Measurements from ENCODE around the gene RAB28. TPM values are rescaled to one million over a fixed set of nuclear protein-coding genes. Genes with fewer than 3 reads are reported as not detected.

RAB28 gene
- total and polyA plus RNA-seq, 4 donors: 14.7 to 20.6 (median 18.1) TPM

DNA sequence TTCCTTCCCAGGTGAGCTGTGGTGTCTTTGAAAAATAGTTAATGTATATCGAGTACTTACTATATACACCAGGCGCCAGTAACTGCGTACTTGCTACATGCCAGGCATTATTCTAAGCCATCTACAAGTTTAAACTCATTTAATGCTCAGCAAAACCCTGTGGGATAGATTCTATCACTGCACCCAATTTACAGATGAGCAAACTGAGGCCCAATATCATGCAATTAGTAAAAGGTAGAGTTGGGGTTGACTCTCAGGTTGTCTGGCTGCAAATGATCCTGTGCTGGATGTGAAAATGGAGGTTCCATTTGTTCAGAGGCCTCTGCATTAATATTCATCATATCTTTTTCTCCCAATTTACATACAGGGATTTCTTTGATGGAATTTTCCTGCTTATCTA lies 42.5 kb upstream of the RAB28 start:
- intact Hi-C loops (cut with DNase I): no loop called here
- DNase-seq (no peak), ATAC-seq (ENCODE audit: low FRiP score) (no peak)
- Histone ChIP-seq H3K27ac (ENCODE audit: low read depth in 1 of 2, low read length in 2 of 2) (no peak overlapping the region), H3K4me3 (ENCODE audit: low read length in 2 of 2) (no peak overlapping the region), H3K27me3 (ENCODE audit: control insufficient read depth in 1 of 2, insufficient read depth in 2 of 2, low read length in 1 of 2) (peaks cover 0 to 7% of the 10 kb centered on the region in 2 donors), H3K4me1 (ENCODE audit: control insufficient read depth in 1 of 2, insufficient read depth in 2 of 2, low read length in 2 of 2) (no peaks in the 10 kb centered on the region), H3K36me3 (ENCODE audit: control insufficient read depth in 1 of 2, insufficient read depth in 2 of 2, low read length in 1 of 2) (no peaks in the 10 kb centered on the region), H3K9me3 (ENCODE audit: control insufficient read depth, low read length) (peaks cover 15% of the 10 kb centered on the region)
- 65 to 72% methylated on average over 3 of the region's 3 CpGs for WGBS, 2 donors

DNA sequence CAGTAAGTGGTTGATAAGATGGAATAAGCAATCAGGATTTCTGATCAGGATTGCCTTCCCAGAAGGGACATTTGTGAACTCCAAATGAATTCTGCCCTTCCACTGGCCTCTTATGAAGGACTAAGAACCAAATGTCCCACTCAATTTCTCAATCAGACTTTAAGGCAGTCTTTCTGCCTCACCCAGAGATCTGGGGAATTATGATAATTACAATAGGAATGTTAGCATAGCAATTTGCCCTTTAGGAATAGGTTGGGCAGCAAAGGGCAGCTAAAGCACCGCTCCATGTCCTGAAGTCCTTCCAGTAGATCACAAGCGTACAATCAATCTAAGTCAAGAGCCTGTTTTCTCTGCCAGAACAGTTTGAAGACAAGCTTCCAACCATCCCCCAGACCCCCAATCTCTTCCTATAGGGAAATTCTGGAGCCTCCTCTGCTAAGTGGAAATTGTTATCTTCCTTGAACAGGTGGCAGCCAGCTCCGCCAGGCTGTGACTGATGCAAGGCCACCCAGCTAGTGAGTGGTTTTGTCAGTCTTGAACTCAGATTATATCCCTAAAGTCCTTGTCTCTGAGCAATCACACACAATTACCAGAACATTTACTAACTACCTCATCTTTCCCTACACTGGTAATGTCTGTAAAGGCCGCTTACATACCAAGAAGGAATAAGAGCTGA lies 41.6 kb upstream of the RAB28 start:
- DNase-seq (no peak), ATAC-seq (ENCODE audit: low FRiP score) (no peak)
- WGBS, 2 donors: 74 to 79% methylated on average over 4 of the region's 4 CpGs
- H3K9me3 ChIP-seq (ENCODE audit: control insufficient read depth, low read length): peaks cover 15% of the 10 kb centered on the region
- intact Hi-C loops (cut with DNase I): no loop called here
- no peak overlapping the region for H3K4me3 ChIP-seq (ENCODE audit: low read length in 2 of 2)
- H3K36me3 ChIP-seq (ENCODE audit: control insufficient read depth in 1 of 2, insufficient read depth in 2 of 2, low read length in 1 of 2): no peaks in the 10 kb centered on the region
- H3K27ac ChIP-seq (ENCODE audit: low read depth in 1 of 2, low read length in 2 of 2): no peak overlapping the region
- no peaks in the 10 kb centered on the region for H3K4me1 ChIP-seq (ENCODE audit: control insufficient read depth in 1 of 2, insufficient read depth in 2 of 2, low read length in 2 of 2)
- peaks cover 0 to 7% of the 10 kb centered on the region in 2 donors for H3K27me3 ChIP-seq (ENCODE audit: control insufficient read depth in 1 of 2, insufficient read depth in 2 of 2, low read length in 1 of 2)

DNA sequence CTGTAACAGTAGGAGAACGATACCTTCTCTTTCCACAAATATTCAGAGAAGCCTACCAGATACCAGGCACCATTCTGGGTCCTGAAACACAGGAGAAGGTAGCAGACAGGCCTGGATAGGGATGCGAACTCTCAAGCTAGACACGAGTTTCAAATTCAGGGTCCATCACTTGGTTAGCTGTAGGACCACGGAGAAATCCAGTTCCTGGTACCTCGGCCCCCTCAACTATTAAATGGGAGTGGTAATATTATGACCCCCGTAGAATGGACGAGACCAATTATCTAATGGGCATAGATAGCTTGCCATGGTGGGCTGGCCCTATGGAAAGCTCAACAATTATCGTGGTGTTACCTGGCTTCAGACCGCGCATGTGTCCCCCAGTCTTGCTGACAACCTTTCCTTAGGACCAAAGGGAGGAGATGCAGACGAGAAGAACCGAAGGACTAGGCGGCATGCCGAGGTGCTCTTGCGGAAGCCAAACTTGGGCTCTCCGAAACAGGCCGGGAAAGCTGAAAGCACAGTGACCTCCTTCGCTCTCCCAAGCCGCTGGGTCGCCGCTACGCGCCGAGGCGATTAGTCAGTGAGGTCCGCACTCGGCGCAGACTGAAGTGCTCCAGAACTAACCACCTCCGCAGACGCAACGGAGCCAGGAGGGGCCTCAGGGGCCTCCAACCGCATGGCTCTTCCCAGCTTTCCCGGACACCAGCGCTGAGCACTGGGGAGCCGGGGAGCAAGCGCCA lies 40.5 kb upstream of the RAB28 start:
- Histone ChIP-seq H3K9me3 (ENCODE audit: control insufficient read depth, low read length) (peaks cover 15% of the 10 kb centered on the region), H3K4me1 (ENCODE audit: control insufficient read depth in 1 of 2, insufficient read depth in 2 of 2, low read length in 2 of 2) (no peaks in the 10 kb centered on the region), H3K36me3 (ENCODE audit: control insufficient read depth in 1 of 2, insufficient read depth in 2 of 2, low read length in 1 of 2) (no peaks in the 10 kb centered on the region), H3K4me3 (ENCODE audit: low read length in 2 of 2) (no peak overlapping the region), H3K27me3 (ENCODE audit: control insufficient read depth in 1 of 2, insufficient read depth in 2 of 2, low read length in 1 of 2) (peaks cover 0 to 7% of the 10 kb centered on the region in 2 donors), H3K27ac (ENCODE audit: low read depth in 1 of 2, low read length in 2 of 2) (no peak overlapping the region)
- ATAC-seq (ENCODE audit: low FRiP score) (no peak), DNase-seq (no peak)
- WGBS, 2 donors: 8 to 10% methylated on average over 36 of the region's 36 CpGs
- intact Hi-C loops (cut with DNase I): no loop called here

DNA sequence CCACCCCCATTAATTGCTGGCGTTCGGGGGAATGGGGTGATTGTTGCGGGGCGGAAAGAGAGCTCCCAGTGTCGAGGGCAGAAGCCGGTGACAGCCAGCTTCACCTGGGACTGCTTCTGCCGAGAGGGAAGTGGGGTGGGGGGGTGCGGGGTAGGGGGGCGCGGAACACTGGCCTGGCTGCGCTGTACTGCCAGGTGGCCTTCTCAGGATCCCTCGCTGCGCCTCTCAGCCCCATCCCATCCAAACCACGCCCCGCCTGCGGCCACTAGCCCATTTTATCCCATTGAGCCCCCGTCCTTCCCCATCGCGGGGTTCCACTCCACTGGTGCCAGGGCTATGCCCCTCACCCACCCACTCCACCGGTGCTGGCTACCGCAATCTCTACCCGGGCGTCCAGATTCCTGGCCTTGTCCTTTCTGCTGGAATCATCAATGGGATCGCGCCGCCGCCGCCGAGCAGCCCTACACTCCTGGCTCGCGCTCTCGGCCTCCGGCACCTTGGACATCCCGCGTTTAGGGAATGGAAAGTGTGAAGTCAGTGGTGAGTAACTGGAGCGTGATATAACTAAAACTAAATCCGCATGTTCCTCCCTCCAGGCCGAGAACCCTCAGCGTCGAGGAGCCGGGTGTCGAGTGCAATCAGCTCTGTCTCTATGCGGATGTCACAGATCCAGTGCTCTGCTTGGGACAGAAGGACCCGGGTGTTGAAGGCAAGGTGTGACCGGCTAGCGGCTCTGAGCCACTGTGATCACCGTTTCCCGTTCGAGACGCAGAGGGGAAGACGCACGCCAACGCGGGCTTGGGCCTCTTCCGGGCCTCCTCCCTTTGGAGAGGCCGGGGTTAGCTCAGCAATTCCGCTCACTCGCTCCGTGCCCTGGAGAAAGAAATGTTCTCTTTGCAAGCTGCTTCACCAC lies 39.7 kb upstream of the RAB28 start:
- intact Hi-C loops (cut with DNase I): no loop called here
- peaks cover 15% of the 10 kb centered on the region for H3K9me3 ChIP-seq (ENCODE audit: control insufficient read depth, low read length)
- H3K27me3 ChIP-seq (ENCODE audit: control insufficient read depth in 1 of 2, insufficient read depth in 2 of 2, low read length in 1 of 2): peaks cover 0 to 7% of the 10 kb centered on the region in 2 donors
- no peak overlapping the region for H3K4me3 ChIP-seq (ENCODE audit: low read length in 2 of 2)
- no peak for ATAC-seq (ENCODE audit: low FRiP score)
- H3K4me1 ChIP-seq (ENCODE audit: control insufficient read depth in 1 of 2, insufficient read depth in 2 of 2, low read length in 2 of 2): no peaks in the 10 kb centered on the region
- 9 to 11% methylated on average over 51 to 59 of the region's 59 CpGs for WGBS, 2 donors
- no peak overlapping the region for H3K27ac ChIP-seq (ENCODE audit: low read depth in 1 of 2, low read length in 2 of 2)
- no peak for DNase-seq
- no peaks in the 10 kb centered on the region for H3K36me3 ChIP-seq (ENCODE audit: control insufficient read depth in 1 of 2, insufficient read depth in 2 of 2, low read length in 1 of 2)

DNA sequence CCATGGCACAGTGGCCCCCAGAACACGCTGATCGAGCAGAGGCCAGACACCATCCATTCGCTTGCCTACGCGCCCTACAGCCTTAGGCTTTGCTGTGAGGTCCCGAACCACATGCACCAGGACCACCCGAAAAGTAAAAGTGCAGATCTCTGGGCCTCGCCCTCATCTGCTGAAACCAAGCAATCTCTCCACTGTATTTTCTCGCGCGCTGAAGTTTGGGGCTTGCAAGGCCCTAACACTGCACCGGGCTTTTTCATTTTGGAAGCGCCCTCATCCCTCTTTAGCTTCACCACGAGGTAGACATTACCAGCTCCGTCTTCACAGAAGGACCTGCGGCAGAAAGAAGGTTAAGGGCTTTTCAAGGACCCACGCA lies 39.0 kb upstream of the RAB28 start:
- WGBS, 2 donors: 6 to 9% methylated on average over 17 of the region's 17 CpGs
- intact Hi-C loops (cut with DNase I): no loop called here
- no peak for ATAC-seq (ENCODE audit: low FRiP score)
- DNase-seq: no peak
- H3K9me3 ChIP-seq (ENCODE audit: control insufficient read depth, low read length): peaks cover 15% of the 10 kb centered on the region
- H3K4me3 ChIP-seq (ENCODE audit: low read length in 2 of 2): no peak overlapping the region
- H3K27me3 ChIP-seq (ENCODE audit: control insufficient read depth in 1 of 2, insufficient read depth in 2 of 2, low read length in 1 of 2): peaks cover 0 to 7% of the 10 kb centered on the region in 2 donors
- H3K27ac ChIP-seq (ENCODE audit: low read depth in 1 of 2, low read length in 2 of 2): no peak overlapping the region
- H3K4me1 ChIP-seq (ENCODE audit: control insufficient read depth in 1 of 2, insufficient read depth in 2 of 2, low read length in 2 of 2): no peaks in the 10 kb centered on the region
- H3K36me3 ChIP-seq (ENCODE audit: control insufficient read depth in 1 of 2, insufficient read depth in 2 of 2, low read length in 1 of 2): no peaks in the 10 kb centered on the region

DNA sequence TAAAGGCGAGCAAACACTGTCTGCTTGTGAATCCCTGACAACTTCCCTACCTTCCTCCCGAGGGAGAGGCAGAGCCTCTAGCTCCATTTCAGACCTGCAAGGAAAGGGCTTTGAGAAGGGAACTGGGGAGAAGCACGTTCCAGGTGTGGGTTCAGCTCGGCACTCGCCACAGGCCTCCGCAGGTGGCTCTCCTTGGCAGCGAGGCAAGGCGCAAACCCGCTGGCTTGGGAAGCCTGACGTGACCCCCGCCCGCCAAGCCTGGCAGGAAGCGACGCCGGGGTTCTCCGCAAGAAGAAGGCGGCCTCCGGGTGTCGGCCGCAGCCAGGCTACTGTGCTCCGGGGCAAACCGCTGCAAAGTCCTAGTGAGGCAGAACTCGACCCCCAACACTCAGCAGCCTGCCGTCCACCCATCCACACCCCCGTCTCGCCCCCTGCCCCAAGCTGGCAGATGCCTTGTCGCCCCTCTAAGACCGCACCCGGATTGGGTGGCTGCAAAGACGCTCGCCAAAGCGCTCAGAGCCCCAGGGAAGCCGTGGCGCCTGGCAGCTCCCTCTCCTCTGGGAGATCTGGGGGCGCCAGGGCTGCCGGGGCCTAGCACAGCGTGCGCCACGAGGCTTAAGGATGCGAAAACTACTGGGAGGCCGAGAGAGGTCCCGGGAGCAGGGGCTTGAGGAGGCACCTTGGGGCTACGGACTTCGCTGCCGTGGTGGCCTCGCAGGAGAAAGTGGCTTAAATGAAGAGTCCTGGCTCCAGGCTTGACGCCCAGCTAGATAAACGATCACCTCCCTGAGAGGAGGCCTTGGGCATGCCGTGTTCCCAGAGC lies 38.4 kb upstream of the RAB28 start:
- DNase-seq (no peak), ATAC-seq (ENCODE audit: low FRiP score) (no peak)
- intact Hi-C loops (cut with DNase I): no loop called here
- no peak overlapping the region for H3K27ac ChIP-seq (ENCODE audit: low read depth in 1 of 2, low read length in 2 of 2)
- no peaks in the 10 kb centered on the region for H3K36me3 ChIP-seq (ENCODE audit: control insufficient read depth in 1 of 2, insufficient read depth in 2 of 2, low read length in 1 of 2)
- H3K4me1 ChIP-seq (ENCODE audit: control insufficient read depth in 1 of 2, insufficient read depth in 2 of 2, low read length in 2 of 2): no peaks in the 10 kb centered on the region
- H3K27me3 ChIP-seq (ENCODE audit: control insufficient read depth in 1 of 2, insufficient read depth in 2 of 2, low read length in 1 of 2): peaks cover 0 to 7% of the 10 kb centered on the region in 2 donors
- peaks cover 15% of the 10 kb centered on the region for H3K9me3 ChIP-seq (ENCODE audit: control insufficient read depth, low read length)
- WGBS, 2 donors: 4 to 5% methylated on average over 45 to 49 of the region's 49 CpGs
- H3K4me3 ChIP-seq (ENCODE audit: low read length in 2 of 2): no peak overlapping the region

DNA sequence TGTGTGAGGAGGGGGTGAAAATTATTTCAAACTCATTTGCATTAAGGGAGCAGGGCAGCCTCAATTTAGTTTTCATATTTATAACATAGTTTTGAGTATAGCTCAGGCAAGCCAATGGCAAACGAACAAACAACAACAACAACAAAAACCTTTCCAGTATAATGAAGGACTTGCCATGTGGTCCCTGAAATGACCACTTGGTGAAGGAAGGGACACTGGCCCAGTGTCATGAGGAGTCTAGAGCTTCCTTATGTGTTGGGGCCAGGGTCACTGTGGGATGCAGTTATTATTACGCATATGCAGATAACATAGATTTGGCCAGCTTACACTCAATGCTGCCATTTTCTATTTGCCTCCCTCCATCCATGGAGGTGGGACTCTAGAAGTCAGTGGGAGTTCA lies 36.9 kb upstream of the RAB28 start:
- Histone ChIP-seq H3K27me3 (ENCODE audit: control insufficient read depth in 1 of 2, insufficient read depth in 2 of 2, low read length in 1 of 2) (peaks cover 0 to 7% of the 10 kb centered on the region in 2 donors), H3K27ac (ENCODE audit: low read depth in 1 of 2, low read length in 2 of 2) (no peak overlapping the region), H3K4me1 (ENCODE audit: control insufficient read depth in 1 of 2, insufficient read depth in 2 of 2, low read length in 2 of 2) (no peaks in the 10 kb centered on the region), H3K4me3 (ENCODE audit: low read length in 2 of 2) (no peak overlapping the region), H3K9me3 (ENCODE audit: control insufficient read depth, low read length) (peaks cover 15% of the 10 kb centered on the region), H3K36me3 (ENCODE audit: control insufficient read depth in 1 of 2, insufficient read depth in 2 of 2, low read length in 1 of 2) (no peaks in the 10 kb centered on the region)
- no peak for DNase-seq
- ATAC-seq (ENCODE audit: low FRiP score): no peak
- intact Hi-C loops (cut with DNase I): no loop called here
- 64 to 71% methylated on average over 2 of the region's 2 CpGs for WGBS, 2 donors

DNA sequence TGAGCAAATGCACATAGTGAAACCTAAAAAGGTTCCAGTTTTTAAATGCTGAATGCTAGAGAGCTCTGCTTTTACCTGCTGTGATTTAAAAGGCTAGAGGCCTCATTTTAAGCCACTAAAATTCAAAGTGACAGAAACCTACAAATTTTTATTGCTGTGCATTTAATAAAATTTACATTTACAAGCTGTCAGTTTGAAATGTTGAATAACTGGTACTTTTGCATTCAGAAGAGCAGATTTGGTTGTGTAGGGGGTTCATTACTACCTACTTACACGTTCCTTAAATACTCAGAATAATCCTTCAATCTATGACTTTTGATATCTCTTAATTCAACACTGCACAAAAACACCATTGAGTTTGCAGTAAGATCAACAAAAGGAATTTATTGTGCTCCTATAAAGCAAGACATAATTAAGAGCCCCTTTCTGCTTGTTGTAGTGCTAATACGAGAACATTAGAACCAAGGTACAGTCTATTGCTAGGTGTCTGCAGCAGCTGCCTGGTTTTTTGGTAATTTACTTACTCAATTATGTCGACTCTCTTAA lies 32.2 kb upstream of the RAB28 start:
- H3K36me3 ChIP-seq (ENCODE audit: control insufficient read depth in 1 of 2, insufficient read depth in 2 of 2, low read length in 1 of 2): no peaks in the 10 kb centered on the region
- no peak for DNase-seq
- no peaks in the 10 kb centered on the region for H3K4me1 ChIP-seq (ENCODE audit: control insufficient read depth in 1 of 2, insufficient read depth in 2 of 2, low read length in 2 of 2)
- no peaks in the 10 kb centered on the region for H3K9me3 ChIP-seq (ENCODE audit: control insufficient read depth, low read length)
- no peak overlapping the region for H3K27ac ChIP-seq (ENCODE audit: low read depth in 1 of 2, low read length in 2 of 2)
- H3K27me3 ChIP-seq (ENCODE audit: control insufficient read depth in 1 of 2, insufficient read depth in 2 of 2, low read length in 1 of 2): no peaks in the 10 kb centered on the region
- ATAC-seq (ENCODE audit: low FRiP score): no peak
- intact Hi-C loops (cut with DNase I): no loop called here
- 75 to 81% methylated on average over 3 of the region's 3 CpGs for WGBS, 2 donors
- no peak overlapping the region for H3K4me3 ChIP-seq (ENCODE audit: low read length in 2 of 2)

Measured in aorta (tissue), 5 donors.